Sigmoid colon (tissue), 4 donors: ENCODE data around the gene MIXL1.

ENCODE experiments used
- CTCF ChIP-seq, 4 experiments: fragments of 450-650 bp in 3 of 4; fragments of 200-600 bp in 1 of 4; IDR thresholded peaks; one replicate each; pipeline ENCODE4 v1.5.1; 2016 to 2019; ENCODE audit warnings: antibody characterized with exemption in 4 of 4, mild to moderate bottlenecking in 3 of 4, moderate library complexity in 2 of 4
- POLR2A ChIP-seq, 2 donors: fragments of 450-650 bp; IDR thresholded peaks; one replicate each; pipeline ENCODE4 v1.6.1; 2016; ENCODE audit warnings: antibody characterized with exemption in 2 of 2, mild to moderate bottlenecking in 2 of 2, moderate library complexity in 2 of 2
- POLR2AphosphoS5 ChIP-seq, 4 donors: sonication (generic); formaldehyde crosslinking; IDR thresholded peaks; one replicate each; pipeline ENCODE4 v1.6.1; 2017; ENCODE audit warnings: antibody characterized with exemption in 4 of 4

- no peak for TF ChIP-seq CTCF (IDR thresholded peaks at IDR 0.05)
- no peak for TF ChIP-seq POLR2A (IDR thresholded peaks at IDR 0.05)
- no peak for TF ChIP-seq POLR2AphosphoS5 (IDR thresholded peaks at IDR 0.05)
Measured at GRCh38 chr1:226233293-226233692, 9.8 kb downstream of the MIXL1 start.
